ENCODE results near the gene MPO.

The MPO gene

GRCh38 chr17:58325976-58326468, 45.3 kb upstream of the MPO start:
- no peak overlapping the region for H3K4me3 ChIP-seq (ENCODE audit: low read length)
- peaks cover 58% of the 10 kb centered on the region for H3K27me3 ChIP-seq (ENCODE audit: control insufficient read depth, low read length)
- TF ChIP-seq CTCF (IDR thresholded peaks at IDR 0.05; ENCODE audit: low read depth, low read length, poor library complexity, severe bottlenecking) (no peak), EZH2phosphoT487 (IDR thresholded peaks at IDR 0.05; ENCODE audit: borderline replicate concordance, low read length) (no peak)
- no peaks in the 10 kb centered on the region for H4K20me1 ChIP-seq (ENCODE audit: control insufficient read depth, insufficient read depth, low read depth, low read length)
- peaks cover 6% of the 10 kb centered on the region for H3K79me2 ChIP-seq (ENCODE audit: control insufficient read depth, low read length)
- peaks cover 10% of the 10 kb centered on the region for H3K36me3 ChIP-seq (ENCODE audit: control insufficient read depth, low read length)
- H3K4me2 ChIP-seq (ENCODE audit: low read length) = no peak overlapping the region
- no peaks in the 10 kb centered on the region for H3K9me2 ChIP-seq (replicated peaks; ENCODE audit: control insufficient read depth, low read length)
- no peak overlapping the region for H3K27ac ChIP-seq (ENCODE audit: low read depth, low read length)
- peaks cover 25% of the 10 kb centered on the region for H3F3A ChIP-seq (ENCODE audit: control insufficient read depth, insufficient read depth)
- peaks cover 38% of the 10 kb centered on the region for H3K4me1 ChIP-seq (ENCODE audit: control insufficient read depth, low read length)
- no peaks in the 10 kb centered on the region for H3K9me3 ChIP-seq (ENCODE audit: control insufficient read depth, insufficient read depth, low read length)

- no peaks in the 10 kb centered on the region for H3K9me2 ChIP-seq (replicated peaks; ENCODE audit: control insufficient read depth, low read length)
- H3K4me3 ChIP-seq (ENCODE audit: low read length) = no peak overlapping the region
- no peak overlapping the region; the same call in 1 of the 2 replicates for H3K4me2 ChIP-seq (ENCODE audit: low read length)
- H3F3A ChIP-seq (ENCODE audit: control insufficient read depth, insufficient read depth) = peaks cover 18% of the 10 kb centered on the region
- H3K79me2 ChIP-seq (ENCODE audit: control insufficient read depth, low read length) = no peaks in the 10 kb centered on the region; the same call in 1 of the 2 replicates
- no peak for TF ChIP-seq CTCF (IDR thresholded peaks at IDR 0.05; ENCODE audit: low read depth, low read length, poor library complexity, severe bottlenecking)
- no peak for TF ChIP-seq EZH2phosphoT487 (IDR thresholded peaks at IDR 0.05; ENCODE audit: borderline replicate concordance, low read length)
- no peaks in the 10 kb centered on the region for H4K20me1 ChIP-seq (ENCODE audit: control insufficient read depth, insufficient read depth, low read depth, low read length)
- peaks cover 34% of the 10 kb centered on the region for H3K4me1 ChIP-seq (ENCODE audit: control insufficient read depth, low read length)
- peaks cover 58% of the 10 kb centered on the region for H3K27me3 ChIP-seq (ENCODE audit: control insufficient read depth, low read length)
- H3K9me3 ChIP-seq (ENCODE audit: control insufficient read depth, insufficient read depth, low read length) = no peaks in the 10 kb centered on the region
- H3K27ac ChIP-seq (ENCODE audit: low read depth, low read length) = no peak overlapping the region
- H3K36me3 ChIP-seq (ENCODE audit: control insufficient read depth, low read length) = peaks cover 3% of the 10 kb centered on the region
These were observed 44.6 kb upstream of the MPO start for GRCh38 chr17:58325289-58325726.

- no peaks in the 10 kb centered on the region for H3K79me2 ChIP-seq (ENCODE audit: control insufficient read depth, low read length)
- peaks cover 58% of the 10 kb centered on the region for H3K27me3 ChIP-seq (ENCODE audit: control insufficient read depth, low read length)
- no peak overlapping the region for H3K4me3 ChIP-seq (ENCODE audit: low read length)
- H3K27ac ChIP-seq (ENCODE audit: low read depth, low read length) = no peak overlapping the region
- H3K9me2 ChIP-seq (replicated peaks; ENCODE audit: control insufficient read depth, low read length) = no peaks in the 10 kb centered on the region
- no peaks in the 10 kb centered on the region for H3K36me3 ChIP-seq (ENCODE audit: control insufficient read depth, low read length)
- peaks cover 27% of the 10 kb centered on the region for H3K4me1 ChIP-seq (ENCODE audit: control insufficient read depth, low read length)
- H4K20me1 ChIP-seq (ENCODE audit: control insufficient read depth, insufficient read depth, low read depth, low read length) = no peaks in the 10 kb centered on the region
- H3K9me3 ChIP-seq (ENCODE audit: control insufficient read depth, insufficient read depth, low read length) = no peaks in the 10 kb centered on the region
- H3F3A ChIP-seq (ENCODE audit: control insufficient read depth, insufficient read depth) = peaks cover 12% of the 10 kb centered on the region
- H3K4me2 ChIP-seq (ENCODE audit: low read length) = no peak overlapping the region; the same call in 1 of the 2 replicates
- peak; percentile 95 for TF ChIP-seq EZH2phosphoT487 (IDR thresholded peaks at IDR 0.05; ENCODE audit: borderline replicate concordance, low read length)
- no peak for TF ChIP-seq CTCF (IDR thresholded peaks at IDR 0.05; ENCODE audit: low read depth, low read length, poor library complexity, severe bottlenecking)
These were observed 43.9 kb upstream of the MPO start for GRCh38 chr17:58324409-58325288.
